Measurements from ENCODE around the gene ITIH6. TPM values are rescaled to one million over a fixed set of nuclear protein-coding genes. Genes with fewer than 3 reads are reported as not detected.
A peak's percentile ranks its signal among the peaks of the same experiment; 100 is the strongest.
"Not testable (repeated sequence)": the region's sequence is repeated elsewhere in the genome, so short reads cannot be mapped to it uniquely, and the experiment has no call there.

Gene ITIH6
- not detected for total RNA-seq
- long read RNA-seq: 0 reads

DNA sequence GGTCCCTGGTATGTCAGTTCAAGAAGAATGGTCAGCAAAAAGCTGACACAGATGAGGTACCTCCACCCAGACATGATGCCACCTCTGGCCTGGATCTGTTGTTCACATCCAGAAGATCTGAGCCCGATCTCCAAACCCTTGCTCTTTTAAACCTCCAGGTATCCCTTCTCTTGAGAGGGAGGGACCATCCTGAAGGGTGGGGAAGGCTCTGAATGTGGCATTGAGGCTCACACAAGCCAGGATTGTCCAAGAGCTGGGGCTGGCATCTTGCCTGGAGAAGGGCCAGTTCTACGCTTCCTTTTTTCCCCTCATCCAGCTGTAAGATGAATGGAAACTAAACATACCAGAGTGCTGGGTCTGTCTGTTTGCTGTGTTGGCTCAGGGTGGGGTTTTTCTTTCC is at the start of gene ITIH6:
Gene ITIH6, minus strand, starts transcription at position 119 of the 400 bp plus-strand sequence. Its CDS starts 45 bp downstream, at position 74.
- no peak for TF ChIP-seq POLR2A (IDR thresholded peaks at IDR 0.05)
- TF ChIP-seq CTCF (IDR thresholded peaks at IDR 0.05): no peak
- Histone ChIP-seq H3K4me3 (no peak within 1 kb of the TSS), H3K36me3 (no peaks in the 10 kb centered on the region), H3K27ac (no peak within 1 kb of the TSS), H3K4me1 (no peaks in the 10 kb centered on the region), H3K9me3 (no peaks in the 10 kb centered on the region), H3K27me3 (no peaks in the 10 kb centered on the region)
- intact Hi-C loops (cut with DNase I): no loop called here
- ATAC-seq: no peak
- WGBS (ENCODE audit: insufficient coverage, low coverage, low lambda C conversion rate, missing lambda C conversion rate): 60% methylated on average over 2 of the region's 2 CpGs
- DNase-seq: no peak

- H3K27me3 ChIP-seq; intact Hi-C loops (cut with DNase I); H3K36me3 ChIP-seq; H3K27ac ChIP-seq; ATAC-seq; H3K4me1 ChIP-seq; DNase-seq; H3K4me3 ChIP-seq; H3K9me3 ChIP-seq: not testable (repeated sequence)
- WGBS (ENCODE audit: insufficient coverage, low coverage, low lambda C conversion rate, missing lambda C conversion rate): 84% methylated on average over 2 of the region's 2 CpGs
These were observed 49.6 kb upstream of the ITIH6 start for GRCh38 chrX:54847700-54848099.

GRCh38 chrX:54843050-54843449 is 45.0 kb upstream of the ITIH6 start:
- Histone ChIP-seq H3K4me1 (no peaks in the 10 kb centered on the region), H3K27me3 (no peaks in the 10 kb centered on the region), H3K9me3 (no peaks in the 10 kb centered on the region), H3K4me3 (no peak overlapping the region), H3K36me3 (no peaks in the 10 kb centered on the region), H3K27ac (peak overlapping the region in 1 of 3 donors; percentile 16)
- ATAC-seq: peak; percentile 51 to 79 (median 73)
- WGBS (ENCODE audit: insufficient coverage, low coverage, low lambda C conversion rate, missing lambda C conversion rate): 44% methylated on average over 2 of the region's 2 CpGs
- intact Hi-C loops (cut with DNase I): no loop called here
- DNase-seq: no peak
- TF ChIP-seq CTCF (IDR thresholded peaks at IDR 0.05) (no peak), POLR2A (IDR thresholded peaks at IDR 0.05) (no peak)

GRCh38 chrX:54842607-54843006 is 44.6 kb upstream of the ITIH6 start:
- no peaks in the 10 kb centered on the region for H3K4me1 ChIP-seq
- no peaks in the 10 kb centered on the region for H3K27me3 ChIP-seq
- peak overlapping the region in 1 of 3 donors; percentile 16 for H3K27ac ChIP-seq
- no peaks in the 10 kb centered on the region for H3K9me3 ChIP-seq
- intact Hi-C loops (cut with DNase I): no loop called here
- TF ChIP-seq CTCF (IDR thresholded peaks at IDR 0.05) (no peak), POLR2A (IDR thresholded peaks at IDR 0.05) (no peak)
- WGBS (ENCODE audit: insufficient coverage, low coverage, low lambda C conversion rate, missing lambda C conversion rate): 36% methylated on average over 1 of the region's 1 CpG
- DNase-seq (no peak), ATAC-seq (peak; percentile 66 to 86 (median 71))
- no peaks in the 10 kb centered on the region for H3K36me3 ChIP-seq
- no peak overlapping the region for H3K4me3 ChIP-seq

- H3K27ac ChIP-seq; H3K4me3 ChIP-seq; H3K36me3 ChIP-seq; H3K4me1 ChIP-seq; DNase-seq; H3K27me3 ChIP-seq; H3K9me3 ChIP-seq; intact Hi-C loops (cut with DNase I): not testable (repeated sequence)
- whole genome bisulfite sequencing (ENCODE audit: insufficient coverage, low coverage, low lambda C conversion rate, missing lambda C conversion rate): 75% methylated on average over 1 of the region's 3 CpGs
- ATAC-seq: peak in 1 of 4 donors; percentile 23
These were observed 43.3 kb upstream of the ITIH6 start for GRCh38 chrX:54841184-54841874.

Data from right lobe of liver (tissue), 6 donors.